Neural crest cell (in vitro differentiated cells): ENCODE results near the gene TAP1. TPM values are rescaled to one million over a fixed set of nuclear protein-coding genes. Genes with fewer than 3 reads are reported as not detected.

Experiments used
- total RNA-seq: library from RNA; stranded (reverse); gene quantifications from 2 replicates; pipeline ENCODE4 v1.2.1, GENCODE V29; 2021

TAP1 gene
- total RNA-seq, 1 donor from 2014 or later = 2.7 TPM

Other genes with a start within 250 kb of the TAP1 start
- not detected in 2 replicates for gene HLA-DQA1, start 216.3 kb downstream of the TAP1 start, total RNA-seq
- gene HLA-DQB1, start 187.0 kb downstream of the TAP1 start, total RNA-seq = 0.18 and 0.23 TPM in 2 replicates
- gene HLA-DQA2, start 112.3 kb downstream of the TAP1 start, total RNA-seq = not detected in 2 replicates
- gene HLA-DQB2, start 90.2 kb downstream of the TAP1 start, total RNA-seq = not detected in 2 replicates
- gene HLA-DOB, start 36.7 kb downstream of the TAP1 start, total RNA-seq = 0.28 TPM in 1 of 2 replicates, not detected in the other
- gene TAP2, start 15.0 kb downstream of the TAP1 start, total RNA-seq = 18.0 and 18.2 TPM in 2 replicates
- gene PSMB8, start 9.7 kb downstream of the TAP1 start, total RNA-seq = 1.1 and 1.7 TPM in 2 replicates
- not detected in 2 replicates for gene PSMB9, start 488 bp upstream of the TAP1 start, total RNA-seq
- gene HLA-DMB, start 87.3 kb upstream of the TAP1 start, total RNA-seq = 0.59 and 0.63 TPM in 2 replicates
- 0.89 and 1.7 TPM in 2 replicates for gene HLA-DMA, start 99.4 kb upstream of the TAP1 start, total RNA-seq
- 312 and 329 TPM in 2 replicates for gene BRD2, start 114.9 kb upstream of the TAP1 start, total RNA-seq
- gene HLA-DOA, start 155.9 kb upstream of the TAP1 start, total RNA-seq = 1.7 and 2.8 TPM in 2 replicates
- 1.8 and 3.4 TPM in 2 replicates for gene HLA-DPA1, start 219.9 kb upstream of the TAP1 start, total RNA-seq
- 18.7 and 20.4 TPM in 2 replicates for gene HLA-DPB1, start 222.3 kb upstream of the TAP1 start, total RNA-seq